ENCODE measurements around the gene DNAJC16. TPM values are rescaled to one million over a fixed set of nuclear protein-coding genes. Genes with fewer than 3 reads are reported as not detected.

Gene DNAJC16
- total and polyA plus RNA-seq, 9 of the 15 experiments (the other 6 are each of a cell fraction or from before 2014, with no cell fraction given): 6.9 to 16.8 (median 12.8) TPM

DNA sequence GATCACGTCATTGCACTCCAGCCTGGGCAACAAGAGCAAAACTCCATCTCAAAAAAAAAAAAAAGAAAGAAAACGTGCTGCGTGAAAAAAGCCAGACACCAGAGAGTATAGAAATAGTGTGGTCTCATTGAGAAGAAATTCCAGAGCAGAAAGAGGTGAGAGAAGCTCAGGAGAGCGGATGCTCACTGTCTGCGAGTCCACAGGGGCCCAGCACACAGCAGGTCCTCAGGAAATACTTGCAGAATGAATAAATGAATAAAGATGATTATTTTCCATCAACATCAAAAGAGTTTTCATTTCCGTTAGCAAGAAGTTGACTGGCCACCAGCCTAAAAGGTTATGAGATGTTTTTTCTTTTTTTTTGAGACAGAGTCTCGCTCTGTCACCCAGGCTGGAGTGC lies 17.1 kb upstream of the DNAJC16 start (continued):
- TF ChIP-seq, protein P1, sequence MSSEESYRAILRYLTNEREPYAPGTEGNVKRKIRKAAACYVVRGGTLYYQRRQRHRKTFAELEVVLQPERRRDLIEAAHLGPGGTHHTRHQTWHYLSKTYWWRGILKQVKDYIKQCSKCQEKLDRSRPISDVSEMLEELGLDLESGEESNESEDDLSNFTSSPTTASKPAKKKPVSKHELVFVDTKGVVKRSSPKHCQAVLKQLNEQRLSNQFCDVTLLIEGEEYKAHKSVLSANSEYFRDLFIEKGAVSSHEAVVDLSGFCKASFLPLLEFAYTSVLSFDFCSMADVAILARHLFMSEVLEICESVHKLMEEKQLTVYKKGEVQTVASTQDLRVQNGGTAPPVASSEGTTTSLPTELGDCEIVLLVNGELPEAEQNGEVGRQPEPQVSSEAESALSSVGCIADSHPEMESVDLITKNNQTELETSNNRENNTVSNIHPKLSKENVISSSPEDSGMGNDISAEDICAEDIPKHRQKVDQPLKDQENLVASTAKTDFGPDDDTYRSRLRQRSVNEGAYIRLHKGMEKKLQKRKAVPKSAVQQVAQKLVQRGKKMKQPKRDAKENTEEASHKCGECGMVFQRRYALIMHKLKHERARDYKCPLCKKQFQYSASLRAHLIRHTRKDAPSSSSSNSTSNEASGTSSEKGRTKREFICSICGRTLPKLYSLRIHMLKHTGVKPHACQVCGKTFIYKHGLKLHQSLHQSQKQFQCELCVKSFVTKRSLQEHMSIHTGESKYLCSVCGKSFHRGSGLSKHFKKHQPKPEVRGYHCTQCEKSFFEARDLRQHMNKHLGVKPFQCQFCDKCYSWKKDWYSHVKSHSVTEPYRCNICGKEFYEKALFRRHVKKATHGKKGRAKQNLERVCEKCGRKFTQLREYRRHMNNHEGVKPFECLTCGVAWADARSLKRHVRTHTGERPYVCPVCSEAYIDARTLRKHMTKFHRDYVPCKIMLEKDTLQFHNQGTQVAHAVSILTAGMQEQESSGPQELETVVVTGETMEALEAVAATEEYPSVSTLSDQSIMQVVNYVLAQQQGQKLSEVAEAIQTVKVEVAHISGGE (CRISPR knock-in tag; IDR thresholded peaks at IDR 0.05): no peak
- TF ChIP-seq EP400 (IDR thresholded peaks at IDR 0.05) (no peak), ESRRA (IDR thresholded peaks at IDR 0.05; ENCODE audit: borderline replicate concordance, low read depth) (no peak), SMARCB1 (IDR thresholded peaks at IDR 0.05; ENCODE audit: insufficient read length, low read depth) (no peak), ZNF12 (CRISPR knock-in tag; IDR thresholded peaks at IDR 0.05) (no peak), GTF2F1 (IDR thresholded peaks at IDR 0.05; ENCODE audit: low read depth, low read length) (no peak), FOSL1 (tag; conservative IDR thresholded peaks at IDR 0.05) (no peak)
- TF ChIP-seq, protein P2, sequence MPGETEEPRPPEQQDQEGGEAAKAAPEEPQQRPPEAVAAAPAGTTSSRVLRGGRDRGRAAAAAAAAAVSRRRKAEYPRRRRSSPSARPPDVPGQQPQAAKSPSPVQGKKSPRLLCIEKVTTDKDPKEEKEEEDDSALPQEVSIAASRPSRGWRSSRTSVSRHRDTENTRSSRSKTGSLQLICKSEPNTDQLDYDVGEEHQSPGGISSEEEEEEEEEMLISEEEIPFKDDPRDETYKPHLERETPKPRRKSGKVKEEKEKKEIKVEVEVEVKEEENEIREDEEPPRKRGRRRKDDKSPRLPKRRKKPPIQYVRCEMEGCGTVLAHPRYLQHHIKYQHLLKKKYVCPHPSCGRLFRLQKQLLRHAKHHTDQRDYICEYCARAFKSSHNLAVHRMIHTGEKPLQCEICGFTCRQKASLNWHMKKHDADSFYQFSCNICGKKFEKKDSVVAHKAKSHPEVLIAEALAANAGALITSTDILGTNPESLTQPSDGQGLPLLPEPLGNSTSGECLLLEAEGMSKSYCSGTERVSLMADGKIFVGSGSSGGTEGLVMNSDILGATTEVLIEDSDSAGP (CRISPR knock-in tag; IDR thresholded peaks at IDR 0.05): no peak
- TF ChIP-seq, protein P3, sequence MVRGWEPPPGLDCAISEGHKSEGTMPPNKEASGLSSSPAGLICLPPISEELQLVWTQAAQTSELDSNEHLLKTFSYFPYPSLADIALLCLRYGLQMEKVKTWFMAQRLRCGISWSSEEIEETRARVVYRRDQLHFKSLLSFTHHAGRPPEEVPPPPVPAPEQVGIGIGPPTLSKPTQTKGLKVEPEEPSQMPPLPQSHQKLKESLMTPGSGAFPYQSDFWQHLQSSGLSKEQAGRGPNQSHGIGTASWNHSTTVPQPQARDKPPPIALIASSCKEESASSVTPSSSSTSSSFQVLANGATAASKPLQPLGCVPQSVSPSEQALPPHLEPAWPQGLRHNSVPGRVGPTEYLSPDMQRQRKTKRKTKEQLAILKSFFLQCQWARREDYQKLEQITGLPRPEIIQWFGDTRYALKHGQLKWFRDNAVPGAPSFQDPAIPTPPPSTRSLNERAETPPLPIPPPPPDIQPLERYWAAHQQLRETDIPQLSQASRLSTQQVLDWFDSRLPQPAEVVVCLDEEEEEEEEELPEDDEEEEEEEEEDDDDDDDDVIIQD (CRISPR knock-in tag; IDR thresholded peaks at IDR 0.05): no peak

Measured in K562 (cell line).